Neural cell (in vitro differentiated cells): ENCODE measurements around the gene OTUB1.

ENCODE experiments used
- CTCF ChIP-seq: fragments of 450-650 bp; IDR thresholded peaks from 2 replicates; pipeline ENCODE4 v1.5.1; 2014; ENCODE audit warnings: antibody characterized with exemption, mild to moderate bottlenecking, moderate library complexity; ENCODE audit not compliant: poor library complexity, severe bottlenecking
- POLR2AphosphoS5 ChIP-seq: IDR thresholded peaks from 2 replicates; pipeline ENCODE4 v1.6.1; 2012

DNA sequence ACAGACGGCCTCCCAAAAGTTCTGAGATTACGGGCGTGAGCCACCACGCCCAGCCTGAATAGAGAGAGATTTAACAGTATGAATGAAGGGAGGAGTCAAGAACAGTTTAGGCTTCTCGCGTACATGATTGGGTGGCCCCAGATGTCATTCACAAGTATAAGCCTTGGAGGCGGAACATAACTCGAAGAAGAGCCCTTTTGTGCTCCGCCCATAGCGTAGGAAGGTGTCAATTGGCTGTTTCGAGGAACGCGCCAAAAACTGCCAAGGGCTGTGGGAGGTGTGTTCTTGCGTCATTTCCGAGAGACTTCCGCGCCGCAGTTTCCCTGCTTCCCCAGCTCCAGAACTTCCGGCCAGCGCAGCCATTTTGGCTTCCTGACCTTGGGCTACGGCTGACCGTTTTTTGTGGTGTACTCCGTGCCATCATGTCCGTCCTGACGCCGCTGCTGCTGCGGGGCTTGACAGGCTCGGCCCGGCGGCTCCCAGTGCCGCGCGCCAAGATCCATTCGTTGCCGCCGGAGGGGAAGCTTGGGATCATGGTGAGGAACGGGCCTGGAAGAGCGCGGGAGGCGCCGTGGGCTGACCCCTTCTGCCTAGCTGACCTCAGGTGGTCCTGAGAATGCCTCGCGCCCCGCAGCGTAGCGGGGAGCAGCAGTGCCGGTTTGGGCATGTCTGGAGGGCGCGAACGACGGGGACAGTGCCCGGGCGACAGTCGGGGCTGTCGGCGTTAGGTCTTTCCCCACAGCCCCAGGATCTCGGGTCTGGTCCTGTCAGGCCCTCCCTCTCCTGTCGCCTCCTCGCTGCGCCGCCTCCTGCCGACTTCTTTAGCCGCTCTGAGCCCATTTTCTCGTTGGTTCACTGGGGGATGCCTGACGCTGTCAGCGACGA is 11.7 kb upstream of the OTUB1 start, which contains the start of gene COX8A:
- peak; percentile 26 for TF ChIP-seq CTCF
- TF ChIP-seq POLR2AphosphoS5: peak; percentile 99
